ENCODE data around the gene RRAS.
A peak's percentile ranks its signal among the peaks of the same experiment; 100 is the strongest.

The RRAS gene

GRCh38 chr19:49665351-49666119, 25.6 kb upstream of the RRAS start, which contains the start of the genes BCL2L12 and IRF3:
Gene BCL2L12 (plus strand): TSS chr19:49665933. CDS start chr19:49666693, 760 bp downstream.
Gene IRF3 (minus strand): TSS chr19:49665857. CDS start chr19:49664838, 1,019 bp downstream.
- Histone ChIP-seq H3K4me3 (peak within 1 kb of the TSS; percentile 75), H3K36me3 (replicated peaks) (peaks cover 41% of the 10 kb centered on the region), H3K9me3 (no peaks in the 10 kb centered on the region), H3K4me1 (peaks cover 9% of the 10 kb centered on the region; the same call in 1 of the 2 replicates), H3K27me3 (ENCODE audit: low read depth) (no peaks in the 10 kb centered on the region)
- in situ Hi-C loops (cut with MboI; ENCODE audit: low sequenced_read_pairs) = no loop called here
- DNase-seq (ENCODE audit: low spot score in 2 of 2) = peak; percentile 94 to 99

GRCh38 chr19:49665036-49665350, 25.1 kb upstream of the RRAS start:
- H3K4me3 ChIP-seq = peak overlapping the region; percentile 75
- peaks cover 9% of the 10 kb centered on the region; the same call in 1 of the 2 replicates for H3K4me1 ChIP-seq
- DNase-seq (ENCODE audit: low spot score in 2 of 2) = no peak
- H3K9me3 ChIP-seq = no peaks in the 10 kb centered on the region
- H3K27me3 ChIP-seq (ENCODE audit: low read depth) = no peaks in the 10 kb centered on the region
- H3K36me3 ChIP-seq (replicated peaks) = peaks cover 41% of the 10 kb centered on the region
- in situ Hi-C loops (cut with MboI; ENCODE audit: low sequenced_read_pairs) = no loop called here

GRCh38 chr19:49664171-49665035, 24.5 kb upstream of the RRAS start:
- Histone ChIP-seq H3K36me3 (replicated peaks) (peaks cover 41% of the 10 kb centered on the region), H3K4me3 (peak overlapping the region; percentile 75), H3K27me3 (ENCODE audit: low read depth) (no peaks in the 10 kb centered on the region), H3K4me1 (peaks cover 9% of the 10 kb centered on the region; the same call in 1 of the 2 replicates), H3K9me3 (no peaks in the 10 kb centered on the region)
- in situ Hi-C loops (cut with MboI; ENCODE audit: low sequenced_read_pairs) = no loop called here
- peak; percentile 75 to 97 for DNase-seq (ENCODE audit: low spot score in 2 of 2)

GRCh38 chr19:49663224-49663623, 23.3 kb upstream of the RRAS start:
- peaks cover 49% of the 10 kb centered on the region for H3K36me3 ChIP-seq (replicated peaks)
- DNase-seq (ENCODE audit: low spot score in 2 of 2) = no peak
- in situ Hi-C loops (cut with MboI; ENCODE audit: low sequenced_read_pairs) = no loop called here
- H3K4me3 ChIP-seq = no peak overlapping the region
- peaks cover 9% of the 10 kb centered on the region; the same call in 1 of the 2 replicates for H3K4me1 ChIP-seq
- no peaks in the 10 kb centered on the region for H3K9me3 ChIP-seq
- no peaks in the 10 kb centered on the region for H3K27me3 ChIP-seq (ENCODE audit: low read depth)

GRCh38 chr19:49662011-49662410, 22.1 kb upstream of the RRAS start:
- Histone ChIP-seq H3K4me1 (peaks cover 4% of the 10 kb centered on the region; the same call in 1 of the 2 replicates), H3K9me3 (no peaks in the 10 kb centered on the region), H3K36me3 (replicated peaks) (peaks cover 52% of the 10 kb centered on the region), H3K4me3 (no peak overlapping the region), H3K27me3 (ENCODE audit: low read depth) (no peaks in the 10 kb centered on the region)
- no peak for DNase-seq (ENCODE audit: low spot score in 2 of 2)
- in situ Hi-C loops (cut with MboI; ENCODE audit: low sequenced_read_pairs) = no loop called here

- H3K27me3 ChIP-seq (ENCODE audit: low read depth) = no peaks in the 10 kb centered on the region
- H3K36me3 ChIP-seq (replicated peaks) = peaks cover 64% of the 10 kb centered on the region
- H3K4me3 ChIP-seq = no peak overlapping the region
- in situ Hi-C loops (cut with MboI; ENCODE audit: low sequenced_read_pairs) = no loop called here
- no peaks in the 10 kb centered on the region for H3K9me3 ChIP-seq
- no peak for DNase-seq (ENCODE audit: low spot score in 2 of 2)
- H3K4me1 ChIP-seq = no peaks in the 10 kb centered on the region; the same call in 1 of the 2 replicates
These were observed 20.5 kb upstream of the RRAS start for GRCh38 chr19:49660338-49660961.

GRCh38 chr19:49658566-49659442, 18.9 kb upstream of the RRAS start:
- Histone ChIP-seq H3K4me1 (no peaks in the 10 kb centered on the region), H3K27me3 (ENCODE audit: low read depth) (no peaks in the 10 kb centered on the region), H3K9me3 (no peaks in the 10 kb centered on the region), H3K36me3 (replicated peaks) (peaks cover 81% of the 10 kb centered on the region), H3K4me3 (no peak overlapping the region)
- in situ Hi-C loops (cut with MboI; ENCODE audit: low sequenced_read_pairs) = no loop called here
- no peak for DNase-seq (ENCODE audit: low spot score in 2 of 2)

GRCh38 chr19:49658139-49658517, 18.2 kb upstream of the RRAS start:
- H3K36me3 ChIP-seq (replicated peaks) = peaks cover 88% of the 10 kb centered on the region
- no peak overlapping the region for H3K4me3 ChIP-seq
- in situ Hi-C loops (cut with MboI; ENCODE audit: low sequenced_read_pairs) = no loop called here
- DNase-seq (ENCODE audit: low spot score in 2 of 2) = no peak
- no peaks in the 10 kb centered on the region for H3K27me3 ChIP-seq (ENCODE audit: low read depth)
- no peaks in the 10 kb centered on the region for H3K9me3 ChIP-seq
- no peaks in the 10 kb centered on the region for H3K4me1 ChIP-seq

GRCh38 chr19:49657493-49658138, 17.7 kb upstream of the RRAS start:
- H3K4me1 ChIP-seq = no peaks in the 10 kb centered on the region
- H3K4me3 ChIP-seq = no peak overlapping the region
- no peak for DNase-seq (ENCODE audit: low spot score in 2 of 2)
- H3K9me3 ChIP-seq = no peaks in the 10 kb centered on the region
- in situ Hi-C loops (cut with MboI; ENCODE audit: low sequenced_read_pairs) = no loop called here
- H3K36me3 ChIP-seq (replicated peaks) = peaks cover 91% of the 10 kb centered on the region
- no peaks in the 10 kb centered on the region for H3K27me3 ChIP-seq (ENCODE audit: low read depth)

GRCh38 chr19:49656456-49657109, 16.6 kb upstream of the RRAS start:
- Histone ChIP-seq H3K4me1 (no peaks in the 10 kb centered on the region), H3K4me3 (no peak overlapping the region), H3K27me3 (ENCODE audit: low read depth) (no peaks in the 10 kb centered on the region), H3K9me3 (no peaks in the 10 kb centered on the region), H3K36me3 (replicated peaks) (peaks cover 87% of the 10 kb centered on the region)
- in situ Hi-C loops (cut with MboI; ENCODE audit: low sequenced_read_pairs) = no loop called here
- DNase-seq (ENCODE audit: low spot score in 2 of 2) = no peak

GRCh38 chr19:49655570-49656455, 15.9 kb upstream of the RRAS start:
- in situ Hi-C loops (cut with MboI; ENCODE audit: low sequenced_read_pairs) = no loop called here
- H3K36me3 ChIP-seq (replicated peaks) = peaks cover 85% of the 10 kb centered on the region
- DNase-seq (ENCODE audit: low spot score in 2 of 2) = no peak
- no peaks in the 10 kb centered on the region for H3K27me3 ChIP-seq (ENCODE audit: low read depth)
- no peak overlapping the region for H3K4me3 ChIP-seq
- H3K4me1 ChIP-seq = no peaks in the 10 kb centered on the region
- no peaks in the 10 kb centered on the region for H3K9me3 ChIP-seq
